Subcutaneous abdominal adipose tissue (tissue), 5 donors: ENCODE results near the gene SUV39H2.

Source experiments
- H3K27ac ChIP-seq: one replicate; pipeline ENCODE4 v1.7.0; 2013; ENCODE audit warnings: low read depth, mild to moderate bottlenecking, inconsistent platforms, low read length, moderate library complexity
- H3K27me3 ChIP-seq, 5 donors: one replicate each; pipeline ENCODE4 v1.7.0; 2013; ENCODE audit warnings: low read length in 5 of 5, inconsistent platforms in 1 of 5; ENCODE audit not compliant: control insufficient read depth in 5 of 5, insufficient read depth in 4 of 5
- H3K36me3 ChIP-seq, 5 donors: one replicate each; pipeline ENCODE4 v1.7.0; 2013; ENCODE audit warnings: low read length in 5 of 5; ENCODE audit not compliant: control insufficient read depth in 5 of 5, insufficient read depth in 5 of 5
- H3K4me1 ChIP-seq, 5 donors: one replicate each; pipeline ENCODE4 v1.7.0; 2013; ENCODE audit warnings: low read length in 5 of 5, mild to moderate bottlenecking in 3 of 5, moderate library complexity in 1 of 5; ENCODE audit not compliant: control insufficient read depth in 5 of 5, insufficient read depth in 5 of 5
- H3K4me3 ChIP-seq, 5 donors: one replicate each; pipeline ENCODE4 v1.7.0; 2013; ENCODE audit warnings: low read length in 5 of 5, low read depth in 1 of 5
- H3K9ac ChIP-seq, 5 donors: one replicate each; pipeline ENCODE4 v1.7.0; 2013; ENCODE audit warnings: low read length in 5 of 5, mild to moderate bottlenecking in 4 of 5, moderate library complexity in 3 of 5
- H3K9me3 ChIP-seq, 5 donors: one replicate each; pipeline ENCODE4 v1.7.0; 2013; ENCODE audit warnings: low read length in 5 of 5; ENCODE audit not compliant: control insufficient read depth in 5 of 5
- donor health status: healthy.
- donor health status: healthy.
- donor health status: healthy.
- donor health status: healthy.
- donor health status: healthy.

The SUV39H2 gene

GRCh38 chr10:14947268-14947667 is 68.6 kb downstream of the SUV39H2 start:
- peaks cover 2 to 46% (median 33%) of the 10 kb centered on the region in 5 donors for H3K36me3 ChIP-seq
- no peak overlapping the region for H3K4me3 ChIP-seq
- peaks cover 0 to 16% (median 0%) of the 10 kb centered on the region in 5 donors for H3K4me1 ChIP-seq
- H3K9me3 ChIP-seq, result no peaks in the 10 kb centered on the region
- H3K27ac ChIP-seq, result no peak overlapping the region
- H3K27me3 ChIP-seq, result no peaks in the 10 kb centered on the region
- H3K9ac ChIP-seq, result no peak overlapping the region

GRCh38 chr10:14949291-14949690 is 70.6 kb downstream of the SUV39H2 start:
- H3K9ac ChIP-seq, result no peak overlapping the region
- H3K4me3 ChIP-seq, result no peak overlapping the region
- H3K27ac ChIP-seq, result no peak overlapping the region
- peaks cover 5 to 31% (median 16%) of the 10 kb centered on the region in 5 donors for H3K4me1 ChIP-seq
- H3K36me3 ChIP-seq, result peaks cover 2 to 31% (median 23%) of the 10 kb centered on the region in 5 donors
- no peaks in the 10 kb centered on the region for H3K9me3 ChIP-seq
- H3K27me3 ChIP-seq, result no peaks in the 10 kb centered on the region

- Histone ChIP-seq H3K36me3 (peaks cover 0 to 5% (median 3%) of the 10 kb centered on the region in 5 donors), H3K9me3 (no peaks in the 10 kb centered on the region), H3K27ac (peak overlapping the region; percentile 85), H3K4me1 (peaks cover 5 to 37% (median 24%) of the 10 kb centered on the region in 5 donors), H3K9ac (peak overlapping the region; percentile 5 to 86 (median 81)), H3K4me3 (peak overlapping the region; percentile 66 to 94 (median 81)), H3K27me3 (no peaks in the 10 kb centered on the region)
Measured at GRCh38 chr10:14952851-14953423, 74.3 kb downstream of the SUV39H2 start.

GRCh38 chr10:14953424-14954000 is 74.8 kb downstream of the SUV39H2 start:
- peak overlapping the region; percentile 66 to 94 (median 81) for H3K4me3 ChIP-seq
- H3K4me1 ChIP-seq, result peaks cover 5 to 37% (median 24%) of the 10 kb centered on the region in 5 donors
- H3K27me3 ChIP-seq, result no peaks in the 10 kb centered on the region
- H3K36me3 ChIP-seq, result peaks cover 0 to 3% (median 0%) of the 10 kb centered on the region in 5 donors
- H3K9ac ChIP-seq, result peak overlapping the region; percentile 5 to 86 (median 81)
- H3K27ac ChIP-seq, result peak overlapping the region; percentile 85
- H3K9me3 ChIP-seq, result no peaks in the 10 kb centered on the region
